Gastroesophageal sphincter (tissue), 4 donors: ENCODE results near the gene SLC30A4. TPM values are rescaled to one million over a fixed set of nuclear protein-coding genes. Genes with fewer than 3 reads are reported as not detected.

Experiments used
- ATAC-seq: fragments of 150-250 bp; one replicate; pipeline ENCODE4 v1.9.1; 2016; ENCODE audit warnings: mild to moderate bottlenecking, moderate library complexity
- H3K27ac ChIP-seq, 4 donors: fragments of 200-600 bp; sonication (generic) in 3 of 4; 1 replicate in 3 of 4; 2 replicates in 1 of 4; pipeline ENCODE4 v1.5.1; 2016 to 2019
- H3K27me3 ChIP-seq: fragments of 200-600 bp; sonication (generic); one replicate; pipeline ENCODE4 v1.5.1; 2019
- H3K36me3 ChIP-seq, 2 donors: fragments of 200-600 bp; sonication (generic); one replicate each; pipeline ENCODE4 v1.5.1; 2019; ENCODE audit warnings: control low read depth in 1 of 2
- H3K4me1 ChIP-seq, 3 donors: fragments of 200-600 bp; sonication (generic); 1 replicate in 2 of 3; 2 replicates in 1 of 3; pipeline ENCODE4 v1.5.1; 2016 to 2019; ENCODE audit warnings: control low read depth in 2 of 3
- H3K4me3 ChIP-seq, 2 donors: fragments of 200-600 bp; sonication (generic); one replicate each; pipeline ENCODE4 v1.5.1; 2019; ENCODE audit warnings: mild to moderate bottlenecking in 1 of 2, moderate library complexity in 1 of 2
- H3K9me3 ChIP-seq, 3 donors: fragments of 200-600 bp; sonication (generic); one replicate each; pipeline ENCODE4 v1.5.1; 2017 to 2019; ENCODE audit warnings: control low read depth in 2 of 3
- EP300 ChIP-seq: sonication (generic); formaldehyde crosslinking; IDR thresholded peaks from one replicate; pipeline ENCODE4 v1.6.1; 2017; ENCODE audit warnings: antibody characterized with exemption, mild to moderate bottlenecking
- POLR2A ChIP-seq, 2 donors: fragments of 450-650 bp; IDR thresholded peaks; one replicate each; pipeline ENCODE4 v1.6.1; 2017; ENCODE audit warnings: antibody characterized with exemption in 2 of 2, mild to moderate bottlenecking in 2 of 2, moderate library complexity in 1 of 2
- POLR2AphosphoS5 ChIP-seq: sonication (generic); formaldehyde crosslinking; IDR thresholded peaks from one replicate; pipeline ENCODE4 v1.6.1; 2017; ENCODE audit warnings: antibody characterized with exemption
- WGBS, 2 donors: methylation state at CpG; one replicate each; pipeline ENCODE4 v1.1.5; 2018; ENCODE audit warnings: low coverage in 1 of 2; 5-methylcytosine and 5-hydroxymethylcytosine counted together
- total RNA-seq, 4 donors: library from RNA; depleted of rRNA; stranded (reverse); fragments of >200 nt; gene quantifications; one replicate each; pipeline ENCODE4 v1.1.0, GENCODE V29; 2016
- TF ChIP-seq, protein P1 (sequence below), 4 experiments: fragments of 200-600 bp in 2 of 4; fragments of 450-650 bp in 2 of 4; sonication (generic) in 1 of 4; IDR thresholded peaks; one replicate each; pipeline ENCODE4 v1.5.1; 2017 to 2019; ENCODE audit warnings: antibody characterized with exemption in 4 of 4, mild to moderate bottlenecking in 2 of 4, moderate library complexity in 2 of 4

SLC30A4 gene
- total RNA-seq, 4 donors from 2014 or later: 9.7 to 14.6 (median 12.2) TPM

DNA sequence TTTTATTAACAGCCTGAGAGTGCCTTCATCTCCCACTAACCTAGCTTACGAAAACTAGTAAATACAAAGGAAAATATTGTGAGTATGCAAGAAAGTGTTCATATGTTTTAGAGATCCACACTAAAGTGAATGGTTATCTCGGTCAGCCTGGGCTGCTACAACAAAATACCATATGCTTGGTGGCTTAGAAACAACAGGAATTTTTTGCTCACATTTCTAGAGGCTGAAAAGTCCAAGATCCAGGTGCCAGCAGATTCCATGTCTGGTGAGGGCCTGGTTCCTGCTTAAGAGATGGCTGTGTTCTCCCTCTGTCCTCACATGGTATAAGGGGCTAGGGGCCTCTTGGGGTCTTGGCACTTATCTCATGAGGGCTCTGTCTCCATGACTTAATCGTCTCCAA is 20.5 kb upstream of the SLC30A4 start:
- Histone ChIP-seq H3K36me3 (no peaks in the 10 kb centered on the region), H3K9me3 (no peaks in the 10 kb centered on the region), H3K4me3 (no peak overlapping the region), H3K27me3 (no peaks in the 10 kb centered on the region), H3K4me1 (no peaks in the 10 kb centered on the region), H3K27ac (no peak overlapping the region)
- 86 to 88% methylated on average over 3 of the region's 3 CpGs for WGBS, 2 donors
- TF ChIP-seq EP300: no peak
- no peak for TF ChIP-seq POLR2A (IDR thresholded peaks at IDR 0.05)
- TF ChIP-seq, protein P1, sequence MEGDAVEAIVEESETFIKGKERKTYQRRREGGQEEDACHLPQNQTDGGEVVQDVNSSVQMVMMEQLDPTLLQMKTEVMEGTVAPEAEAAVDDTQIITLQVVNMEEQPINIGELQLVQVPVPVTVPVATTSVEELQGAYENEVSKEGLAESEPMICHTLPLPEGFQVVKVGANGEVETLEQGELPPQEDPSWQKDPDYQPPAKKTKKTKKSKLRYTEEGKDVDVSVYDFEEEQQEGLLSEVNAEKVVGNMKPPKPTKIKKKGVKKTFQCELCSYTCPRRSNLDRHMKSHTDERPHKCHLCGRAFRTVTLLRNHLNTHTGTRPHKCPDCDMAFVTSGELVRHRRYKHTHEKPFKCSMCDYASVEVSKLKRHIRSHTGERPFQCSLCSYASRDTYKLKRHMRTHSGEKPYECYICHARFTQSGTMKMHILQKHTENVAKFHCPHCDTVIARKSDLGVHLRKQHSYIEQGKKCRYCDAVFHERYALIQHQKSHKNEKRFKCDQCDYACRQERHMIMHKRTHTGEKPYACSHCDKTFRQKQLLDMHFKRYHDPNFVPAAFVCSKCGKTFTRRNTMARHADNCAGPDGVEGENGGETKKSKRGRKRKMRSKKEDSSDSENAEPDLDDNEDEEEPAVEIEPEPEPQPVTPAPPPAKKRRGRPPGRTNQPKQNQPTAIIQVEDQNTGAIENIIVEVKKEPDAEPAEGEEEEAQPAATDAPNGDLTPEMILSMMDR (IDR thresholded peaks at IDR 0.05): no peak
- TF ChIP-seq POLR2AphosphoS5: no peak
- ATAC-seq: no peak

DNA sequence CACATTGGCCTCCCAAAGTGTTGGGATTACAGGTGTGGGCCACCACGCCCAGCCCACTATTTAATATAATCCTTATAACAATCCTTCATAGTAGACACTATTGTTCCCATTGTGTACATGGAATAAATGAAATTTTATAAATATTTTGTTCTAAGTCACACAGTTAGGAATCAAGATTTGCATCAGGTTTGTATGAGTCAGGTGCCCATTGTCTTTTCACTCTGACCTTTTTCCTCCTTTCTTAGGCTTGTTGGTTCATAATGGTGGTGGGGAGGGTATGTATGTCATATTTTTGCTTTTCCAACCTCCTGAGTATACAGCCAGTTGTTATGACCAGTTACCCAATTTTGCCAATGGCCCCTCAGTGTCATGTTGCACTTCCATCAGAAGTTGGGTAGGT is 18.0 kb upstream of the SLC30A4 start:
- H3K36me3 ChIP-seq: no peaks in the 10 kb centered on the region
- TF ChIP-seq, protein P1 (IDR thresholded peaks at IDR 0.05): no peak
- no peak for TF ChIP-seq POLR2A (IDR thresholded peaks at IDR 0.05)
- TF ChIP-seq EP300: no peak
- no peak for TF ChIP-seq POLR2AphosphoS5
- H3K4me3 ChIP-seq: no peak overlapping the region
- no peaks in the 10 kb centered on the region for H3K27me3 ChIP-seq
- WGBS, 2 donors: 86% methylated on average over 1 of the region's 1 CpG; no CpG with 5 or more reads in 1 of the 2 donors
- H3K27ac ChIP-seq: no peak overlapping the region
- no peak for ATAC-seq
- peaks cover 0 to 9% (median 0%) of the 10 kb centered on the region in 3 donors for H3K4me1 ChIP-seq
- no peaks in the 10 kb centered on the region for H3K9me3 ChIP-seq

DNA sequence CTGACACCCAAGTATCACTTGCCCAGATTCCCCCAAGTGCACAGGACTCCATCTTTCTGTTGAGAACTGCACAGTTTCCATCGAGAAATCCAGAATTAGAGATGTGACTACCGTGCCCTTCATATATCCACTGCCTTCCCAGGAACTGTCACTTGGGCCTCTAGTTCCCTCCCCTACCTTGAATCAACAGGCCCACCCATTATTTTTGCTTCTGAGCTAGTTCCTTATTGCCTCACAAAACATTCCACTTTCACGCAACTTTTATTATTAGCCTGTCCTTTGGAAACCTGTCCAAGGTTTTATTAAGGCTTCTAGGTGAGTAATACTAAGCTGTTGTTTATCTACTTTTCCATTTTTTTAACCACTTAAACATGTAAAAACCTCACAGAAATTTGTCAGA is 17.1 kb upstream of the SLC30A4 start:
- Histone ChIP-seq H3K36me3 (no peaks in the 10 kb centered on the region), H3K4me3 (no peak overlapping the region), H3K27me3 (no peaks in the 10 kb centered on the region), H3K4me1 (peaks cover 0 to 9% (median 0%) of the 10 kb centered on the region in 3 donors), H3K27ac (no peak overlapping the region), H3K9me3 (no peaks in the 10 kb centered on the region)
- TF ChIP-seq POLR2A (IDR thresholded peaks at IDR 0.05): no peak
- TF ChIP-seq, protein P1 (IDR thresholded peaks at IDR 0.05): no peak
- TF ChIP-seq EP300: no peak
- TF ChIP-seq POLR2AphosphoS5: no peak
- ATAC-seq: no peak
- 93 to 95% methylated on average over 3 of the region's 3 CpGs for WGBS, 2 donors

DNA sequence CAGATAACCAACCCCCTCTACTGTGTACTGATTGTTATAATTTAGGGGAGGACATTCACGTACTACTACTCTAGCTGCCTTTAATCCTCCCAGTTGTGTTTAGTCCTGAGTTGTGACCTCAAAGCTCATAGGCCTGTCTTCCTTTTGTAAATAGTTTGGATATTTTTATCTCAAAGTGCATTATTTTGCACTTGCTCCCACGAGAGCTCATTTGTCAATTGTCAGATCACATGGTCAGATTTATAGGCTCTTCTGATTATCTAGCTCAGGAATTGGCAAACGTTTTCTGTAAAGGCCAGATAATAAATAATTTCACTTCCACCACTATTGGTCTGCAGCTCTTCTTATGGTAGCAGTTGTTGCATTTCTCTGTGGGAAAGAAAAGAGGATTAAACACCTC is 14.4 kb upstream of the SLC30A4 start:
- no peak overlapping the region for H3K27ac ChIP-seq
- peaks cover 0 to 9% (median 0%) of the 10 kb centered on the region in 3 donors for H3K4me1 ChIP-seq
- H3K4me3 ChIP-seq: no peak overlapping the region
- H3K9me3 ChIP-seq: no peaks in the 10 kb centered on the region
- 19% methylated on average over 3 of the region's 3 CpGs for WGBS, 2 donors
- no peak for TF ChIP-seq POLR2A (IDR thresholded peaks at IDR 0.05)
- TF ChIP-seq, protein P1 (IDR thresholded peaks at IDR 0.05): no peak
- no peak for TF ChIP-seq POLR2AphosphoS5
- no peak for TF ChIP-seq EP300
- no peak for ATAC-seq
- H3K27me3 ChIP-seq: no peaks in the 10 kb centered on the region
- no peaks in the 10 kb centered on the region for H3K36me3 ChIP-seq

DNA sequence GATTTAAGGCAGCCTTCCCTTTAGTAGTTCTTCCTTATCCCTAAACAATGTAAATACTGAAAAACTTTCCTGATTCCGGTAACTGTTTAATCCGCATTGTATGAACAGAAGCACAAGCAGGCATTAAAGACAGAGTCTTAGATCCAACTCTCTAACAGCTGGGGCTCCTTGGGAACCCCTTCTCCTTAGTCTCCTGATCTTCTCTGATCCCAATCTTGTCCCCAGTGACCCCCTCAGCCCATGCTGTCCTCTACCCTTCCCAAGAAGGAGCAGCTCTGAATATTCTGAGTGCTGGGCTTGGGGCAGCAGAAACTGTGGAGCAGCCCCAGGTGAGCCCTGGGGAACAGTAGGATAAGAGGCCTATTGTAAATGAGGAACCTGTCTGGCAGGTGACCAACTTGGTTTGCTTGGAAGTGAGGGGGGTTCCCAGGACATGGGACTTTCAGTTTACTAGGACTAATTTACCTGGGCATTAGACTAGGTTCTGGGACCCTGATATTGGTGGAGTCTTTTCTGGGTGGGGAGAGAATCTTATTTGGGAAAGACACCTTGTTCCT is 13.0 kb upstream of the SLC30A4 start:
- ATAC-seq: no peak
- Histone ChIP-seq H3K9me3 (no peaks in the 10 kb centered on the region), H3K4me3 (no peak overlapping the region), H3K27me3 (no peaks in the 10 kb centered on the region), H3K4me1 (peaks cover 0 to 9% (median 0%) of the 10 kb centered on the region in 3 donors), H3K36me3 (no peaks in the 10 kb centered on the region), H3K27ac (no peak overlapping the region)
- WGBS, 2 donors: 92 to 100% methylated on average over 2 of the region's 2 CpGs
- TF ChIP-seq EP300: no peak
- TF ChIP-seq POLR2A (IDR thresholded peaks at IDR 0.05): no peak
- no peak for TF ChIP-seq POLR2AphosphoS5
- TF ChIP-seq, protein P1 (IDR thresholded peaks at IDR 0.05): no peak
